HEK293T (cell line): ENCODE measurements around the gene TBX2.

Experiments
- PKNOX1 ChIP-seq: fragments of 450-650 bp; IDR thresholded peaks from 2 replicates; pipeline ENCODE4 v1.6.1; 2016
- ZNF384 ChIP-seq: fragments of 450-650 bp; IDR thresholded peaks from 2 replicates; pipeline ENCODE4 v1.6.1; 2016

DNA sequence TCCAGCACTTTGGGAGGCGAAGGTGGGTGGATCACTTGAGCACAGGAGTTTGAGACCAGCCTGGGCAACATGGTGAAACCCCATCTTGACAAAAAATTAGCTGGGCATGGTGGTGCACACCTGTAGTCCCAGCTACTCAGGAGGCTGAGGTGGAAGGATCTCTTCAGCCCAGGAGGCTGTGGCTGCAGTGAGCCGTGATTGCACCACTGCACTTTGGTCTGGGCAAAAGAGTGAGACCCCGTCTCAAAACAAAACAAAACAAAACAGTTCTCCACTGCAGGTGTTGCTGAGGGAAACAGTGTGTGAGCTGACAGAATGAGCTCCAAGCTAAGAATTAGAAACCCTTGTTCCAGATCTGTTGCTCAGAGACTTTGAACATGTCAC is 35.2 kb upstream of the TBX2 start:
- no peak for TF ChIP-seq ZNF384
- TF ChIP-seq PKNOX1: no peak
